Erythroblast (primary cell): ENCODE data around the gene PCDH1.

ENCODE experiments used
- DNase-seq, 2 experiments: peaks; one replicate each; lab custom pipeline; 2025; lab: John Stamatoyannopoulos, UW
- GATA1 ChIP-seq: IDR thresholded peaks from 2 replicates; pipeline ENCODE4 v1.6.1; 2011; ENCODE audit warnings: low read depth, mild to moderate bottlenecking, control low read depth, low read length, moderate library complexity
- POLR2A ChIP-seq: IDR thresholded peaks from 2 replicates; pipeline ENCODE4 v1.6.1; 2011; ENCODE audit warnings: mild to moderate bottlenecking, low read length

Gene PCDH1

GRCh38 chr5:141872496-141873356 lies 5.5 kb downstream of the PCDH1 start:
- no peak for DNase-seq
- TF ChIP-seq GATA1, result no peak
- TF ChIP-seq POLR2A, result no peak

- no peak for DNase-seq
- TF ChIP-seq GATA1, result no peak
- no peak for TF ChIP-seq POLR2A
These were observed 6.3 kb downstream of the PCDH1 start for GRCh38 chr5:141871870-141872269.

DNA sequence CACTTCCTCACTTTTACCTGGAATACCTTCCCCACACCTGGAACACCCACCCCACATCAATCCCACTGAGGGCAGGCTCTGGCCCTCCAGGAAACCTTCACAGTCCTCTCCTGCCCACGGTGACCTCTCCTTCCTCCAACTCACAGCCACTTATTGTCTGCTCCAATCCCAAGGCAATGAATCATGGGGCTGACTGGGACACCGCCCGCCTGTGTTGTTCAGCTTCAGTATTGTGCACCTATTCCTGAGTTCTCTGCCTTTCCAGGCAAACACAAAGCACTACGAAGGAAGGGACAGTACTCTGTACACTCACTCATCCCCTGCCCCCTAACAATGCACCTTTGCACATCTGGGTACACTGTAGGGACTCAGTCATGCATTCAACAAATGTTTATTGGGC lies 7.3 kb downstream of the PCDH1 start:
- TF ChIP-seq POLR2A (no peak), GATA1 (no peak)
- no peak for DNase-seq

DNA sequence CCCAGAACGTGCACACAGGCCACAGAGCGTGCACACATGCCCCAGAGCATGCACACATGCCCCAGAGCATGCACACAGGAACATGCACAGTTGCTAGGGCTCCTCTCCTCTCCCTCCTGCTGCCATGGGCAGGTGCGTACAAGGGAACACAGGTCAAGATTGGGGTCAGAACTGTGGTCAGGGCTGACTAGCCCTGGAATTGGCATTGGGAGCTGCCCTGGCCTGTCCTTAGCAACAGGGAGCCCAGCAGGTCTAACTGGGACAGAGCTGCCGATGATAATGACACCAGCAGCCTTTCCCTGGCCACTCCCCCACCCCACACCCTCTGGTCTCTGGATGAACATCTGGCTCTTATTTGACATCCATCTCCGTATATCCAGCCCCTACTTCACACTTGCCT lies 8.0 kb downstream of the PCDH1 start:
- DNase-seq, result no peak
- no peak for TF ChIP-seq POLR2A
- no peak for TF ChIP-seq GATA1

GRCh38 chr5:141869514-141869913 lies 8.7 kb downstream of the PCDH1 start:
- no peak for DNase-seq

DNA sequence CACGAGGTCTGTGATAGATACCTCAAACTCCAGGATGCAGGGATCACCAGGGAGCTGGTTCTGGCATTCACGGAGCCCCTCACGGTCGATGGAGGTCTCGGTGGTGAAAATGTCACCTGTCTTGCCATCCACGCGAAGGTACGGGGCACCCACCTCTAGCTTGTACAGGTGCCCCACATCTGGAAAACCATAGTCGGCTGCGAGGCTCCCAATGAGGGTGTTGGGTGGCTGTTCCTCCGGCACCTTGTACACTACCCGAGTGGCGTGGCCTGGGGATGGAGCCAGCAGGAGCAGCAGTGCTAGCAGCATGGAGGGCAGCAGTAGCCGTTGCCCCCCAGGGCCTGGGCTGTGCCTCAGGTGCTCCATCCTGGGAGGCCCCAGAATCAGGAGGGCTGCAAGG lies 9.2 kb downstream of the PCDH1 start:
- TF ChIP-seq POLR2A (no peak), GATA1 (no peak)
- no peak for DNase-seq

More at GRCh38 chr5:141869514-141869913, 8.7 kb downstream of the PCDH1 start:
- TF ChIP-seq GATA1 (no peak), POLR2A (no peak)

- TF ChIP-seq GATA1, result no peak
- no peak for TF ChIP-seq POLR2A
- DNase-seq, result no peak
These were observed 9.7 kb downstream of the PCDH1 start for GRCh38 chr5:141868541-141868940.

DNA sequence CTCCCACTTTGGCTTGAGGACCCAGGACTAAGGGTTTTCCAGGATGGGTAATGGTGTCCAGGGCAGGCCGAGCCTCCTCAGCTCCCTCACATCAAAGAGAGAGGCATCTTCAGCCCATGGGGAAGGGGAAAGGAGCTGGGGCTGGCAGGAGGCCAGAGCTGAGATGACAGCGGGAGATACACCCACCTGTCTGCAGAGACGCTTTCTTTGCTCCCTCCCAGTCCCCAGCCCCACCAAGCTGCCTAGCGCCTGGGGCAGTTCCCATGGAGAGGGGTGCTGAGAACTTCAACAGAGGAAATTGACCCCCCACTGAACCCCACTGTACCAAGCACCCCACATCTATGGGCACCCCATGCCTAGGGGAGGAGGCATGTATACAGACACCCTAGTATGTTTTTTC lies 10.6 kb downstream of the PCDH1 start:
- DNase-seq, result no peak
- TF ChIP-seq GATA1 (no peak), POLR2A (no peak)

DNA sequence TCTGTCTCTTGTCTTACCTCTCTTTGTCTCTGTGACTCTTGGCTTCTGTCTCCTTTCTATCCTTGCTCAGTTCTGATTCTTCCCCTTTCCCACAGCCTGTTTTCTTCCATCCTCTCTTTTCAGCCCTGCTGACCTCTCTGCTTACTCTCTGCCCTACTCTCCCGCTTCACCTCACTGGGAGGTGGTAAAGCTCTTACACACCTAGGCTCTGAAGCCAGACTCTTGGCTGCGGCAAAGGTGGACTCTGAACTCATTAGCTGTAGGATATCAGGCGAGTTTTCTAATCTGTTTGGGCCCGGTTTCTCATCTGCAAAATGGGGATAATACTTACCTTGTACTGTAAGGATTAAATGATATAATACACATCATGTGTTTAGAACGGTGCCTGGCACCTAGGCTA lies 11.1 kb downstream of the PCDH1 start:
- TF ChIP-seq GATA1 (no peak), POLR2A (no peak)
- DNase-seq, result no peak

- TF ChIP-seq GATA1, result no peak
- no peak for TF ChIP-seq POLR2A
- DNase-seq, result no peak
These were observed 12.1 kb downstream of the PCDH1 start for GRCh38 chr5:141866096-141866495.

GRCh38 chr5:141865406-141865805 lies 12.8 kb downstream of the PCDH1 start:
- TF ChIP-seq POLR2A (no peak), GATA1 (no peak)
- DNase-seq, result no peak

GRCh38 chr5:141864371-141865370 lies 13.5 kb downstream of the PCDH1 start:
- no peak for TF ChIP-seq POLR2A
- no peak for TF ChIP-seq GATA1

DNA sequence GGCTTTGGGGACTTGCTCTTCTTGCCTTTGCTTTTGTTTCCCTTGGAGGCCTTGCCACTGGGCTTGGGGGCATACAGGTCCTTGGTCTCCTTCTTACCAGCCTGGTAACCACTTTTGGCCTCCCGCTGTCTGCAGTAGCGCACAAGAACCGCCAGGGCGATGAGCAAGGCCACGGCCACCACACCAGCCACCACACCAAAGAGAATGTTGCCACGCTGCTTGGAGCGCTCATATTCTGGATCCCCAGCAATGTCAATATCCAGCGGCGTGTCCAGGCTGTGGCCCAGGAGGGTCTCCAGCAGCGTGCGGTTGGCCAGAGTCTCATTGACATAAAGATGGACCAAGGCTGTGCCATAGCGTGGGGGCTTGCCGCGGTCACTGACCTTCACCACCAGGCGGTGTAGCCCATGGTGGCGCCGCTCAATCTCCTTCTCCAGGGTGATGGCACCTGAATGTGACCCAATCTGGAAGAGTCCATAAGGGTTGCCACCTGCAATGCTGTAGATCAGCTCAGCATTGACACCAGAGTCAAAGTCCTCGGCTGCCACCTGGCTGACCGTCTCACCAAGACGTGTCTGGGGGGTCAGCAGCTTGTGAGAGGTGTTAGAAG lies 14.5 kb downstream of the PCDH1 start:
- TF ChIP-seq GATA1 (no peak), POLR2A (no peak)
- DNase-seq, result no peak

More at GRCh38 chr5:141864371-141865370, 13.5 kb downstream of the PCDH1 start:
- no peak for DNase-seq
